GM21423 (cell line): ENCODE results near the gene CDH4.

ENCODE experiments used
- ATAC-seq: cut with Tn5 transposase; IDR thresholded peaks from one replicate; pipeline ENCODE4 v1.9.1; 2021; ENCODE audit warnings: mild to moderate bottlenecking, moderate library complexity; ENCODE audit not compliant: unreplicated experiment

CDH4 gene

GRCh38 chr20:61877776-61878477 lies 625.9 kb downstream of the CDH4 start:
- ATAC-seq: no peak

- no peak for ATAC-seq
Measured at GRCh38 chr20:61878478-61879302, 626.6 kb downstream of the CDH4 start.

GRCh38 chr20:61879303-61879620 lies 627.2 kb downstream of the CDH4 start:
- ATAC-seq: no peak

GRCh38 chr20:61879694-61880093 lies 627.6 kb downstream of the CDH4 start:
- no peak for ATAC-seq

- no peak for ATAC-seq
Measured at GRCh38 chr20:61880706-61881105, 628.6 kb downstream of the CDH4 start.

GRCh38 chr20:61881416-61881815 lies 629.4 kb downstream of the CDH4 start:
- ATAC-seq: no peak

- no peak for ATAC-seq
Measured at GRCh38 chr20:61881861-61882260, 629.8 kb downstream of the CDH4 start.

- ATAC-seq: no peak
Measured at GRCh38 chr20:61882716-61883615, 630.9 kb downstream of the CDH4 start.

GRCh38 chr20:61883857-61884393 lies 631.9 kb downstream of the CDH4 start:
- no peak for ATAC-seq

- ATAC-seq: no peak
Measured at GRCh38 chr20:61884571-61885389, 632.7 kb downstream of the CDH4 start.

GRCh38 chr20:61885759-61886715 lies 634.0 kb downstream of the CDH4 start:
- no peak for ATAC-seq

GRCh38 chr20:61886721-61887595 lies 634.9 kb downstream of the CDH4 start:
- no peak for ATAC-seq

- no peak for ATAC-seq
Measured at GRCh38 chr20:61887596-61888093, 635.6 kb downstream of the CDH4 start.

- ATAC-seq: no peak
Measured at GRCh38 chr20:61888101-61888865, 636.2 kb downstream of the CDH4 start.

- ATAC-seq: no peak
Measured at GRCh38 chr20:61889659-61890058, 637.6 kb downstream of the CDH4 start.

GRCh38 chr20:61890210-61890609 lies 638.1 kb downstream of the CDH4 start:
- ATAC-seq: no peak

GRCh38 chr20:61891476-61891875 lies 639.4 kb downstream of the CDH4 start:
- ATAC-seq: no peak
